Prostate gland (tissue), 2 donors: ENCODE measurements around the gene IP6K1.

Experiments
- CTCF ChIP-seq, 4 experiments: fragments of 200-600 bp in 2 of 4; fragments of 450-650 bp in 2 of 4; sonication (generic) in 2 of 4; IDR thresholded peaks; 1 replicate in 3 of 4; 2 replicates in 1 of 4; pipeline ENCODE4 v1.5.1; 2016 to 2019; ENCODE audit warnings: antibody characterized with exemption in 4 of 4, mild to moderate bottlenecking in 2 of 4, moderate library complexity in 2 of 4
- POLR2A ChIP-seq: fragments of 450-650 bp; IDR thresholded peaks from one replicate; pipeline ENCODE4 v1.6.1; 2016; ENCODE audit warnings: antibody characterized with exemption, mild to moderate bottlenecking

- TF ChIP-seq CTCF (IDR thresholded peaks at IDR 0.05), result no peak
- TF ChIP-seq POLR2A, result peak; percentile 66
These were observed 62.5 kb downstream of the IP6K1 start, which contains the start of gene GMPPB for GRCh38 chr3:49723628-49724551.
